Measurements from ENCODE around the gene GLMP. TPM values are rescaled to one million over a fixed set of nuclear protein-coding genes. Genes with fewer than 3 reads are reported as not detected.
A peak's percentile ranks its signal among the peaks of the same experiment; 100 is the strongest.

Gene GLMP
- total RNA-seq, 1 experiment from 2014 or later: 75.3 TPM

DNA sequence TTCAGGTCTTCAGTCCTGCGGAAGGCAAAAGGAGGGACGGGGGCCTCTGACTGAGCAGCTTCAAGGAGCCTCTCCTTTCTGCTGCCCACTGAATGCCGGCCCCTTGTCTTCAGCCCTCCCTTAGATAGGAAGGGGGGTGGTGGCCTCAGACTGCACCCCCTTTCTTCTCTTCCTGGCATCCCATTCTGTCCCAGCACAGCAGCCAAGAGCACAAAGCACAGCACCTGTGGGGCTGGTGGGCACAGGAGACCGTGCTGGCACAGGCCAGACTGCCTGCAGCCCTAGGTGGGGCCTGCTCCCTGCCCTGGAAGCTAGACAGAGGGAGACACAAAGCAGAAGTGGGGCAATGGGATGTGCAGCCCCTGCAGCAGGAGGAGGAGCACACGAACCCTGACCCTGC, 45.9 kb downstream of the GLMP start:
- DNase-seq (ENCODE audit: low spot score): no peak

DNA sequence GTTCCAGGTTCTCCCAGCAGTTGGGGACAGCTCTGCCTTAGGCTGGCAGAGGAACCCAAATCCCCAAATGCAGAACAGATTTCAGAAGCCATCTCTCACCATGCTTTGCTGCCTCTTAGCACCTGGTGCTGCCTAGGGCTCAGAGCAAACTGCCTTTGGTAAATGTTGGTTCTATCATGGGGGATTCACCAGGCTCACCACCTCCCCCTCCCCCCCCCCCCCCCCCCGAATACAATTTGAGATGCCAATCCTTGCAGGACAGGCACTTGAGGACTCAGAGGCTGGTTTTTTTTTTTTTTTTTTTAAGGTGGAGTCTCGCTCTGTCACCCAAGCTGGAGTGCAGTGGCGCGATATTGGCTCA, 47.2 kb downstream of the GLMP start:
- no peak for DNase-seq (ENCODE audit: low spot score)

DNA sequence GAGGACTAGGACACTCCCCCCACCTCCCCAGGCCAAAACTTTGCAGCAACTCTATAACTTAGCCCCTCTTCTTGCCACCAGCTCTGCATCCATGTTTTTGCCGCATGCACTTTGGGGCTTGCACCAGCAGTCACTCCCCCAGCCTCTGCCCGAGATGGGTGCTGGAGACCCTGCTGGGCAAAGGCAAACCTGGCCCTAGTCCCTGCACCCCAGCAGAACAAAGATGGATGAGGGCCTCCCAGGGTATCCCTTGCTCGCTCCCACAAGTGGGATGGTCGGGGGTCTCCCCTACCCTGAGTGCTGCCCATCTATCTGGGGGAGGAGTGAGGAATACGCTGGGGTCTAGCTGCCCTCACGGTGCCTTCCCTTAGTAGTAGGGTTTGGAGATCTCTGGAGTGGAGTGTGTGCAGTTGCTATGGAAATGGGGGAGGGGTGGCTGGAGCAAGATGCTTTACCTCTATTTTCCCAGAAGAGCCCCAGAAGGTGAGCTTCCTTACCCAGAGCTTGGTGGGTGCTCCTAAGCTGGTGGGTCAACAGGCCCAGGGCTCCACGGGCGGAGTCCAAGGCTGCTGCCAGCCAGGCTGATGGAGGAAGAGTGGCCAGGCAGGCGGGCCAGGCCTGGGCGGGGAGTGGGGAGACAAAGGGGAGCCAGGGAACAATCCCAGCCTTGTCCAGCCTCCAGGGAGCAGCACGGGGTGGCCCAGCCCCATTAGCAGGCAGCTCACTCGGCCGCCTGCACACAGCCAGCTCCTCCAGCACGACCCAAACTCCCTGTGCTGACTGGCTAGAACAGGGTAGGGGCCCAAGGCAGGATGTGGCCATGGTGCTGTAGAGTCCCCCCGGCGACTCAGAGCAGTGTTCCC, 47.8 kb downstream of the GLMP start, which contains the start of gene PAQR6:
Gene PAQR6, minus strand, starts transcription at position 597 of the 863 bp plus-strand sequence. CDS start 1,325 bp downstream, outside the sequence.
- DNase-seq (ENCODE audit: low spot score): peak; percentile 88

DNA sequence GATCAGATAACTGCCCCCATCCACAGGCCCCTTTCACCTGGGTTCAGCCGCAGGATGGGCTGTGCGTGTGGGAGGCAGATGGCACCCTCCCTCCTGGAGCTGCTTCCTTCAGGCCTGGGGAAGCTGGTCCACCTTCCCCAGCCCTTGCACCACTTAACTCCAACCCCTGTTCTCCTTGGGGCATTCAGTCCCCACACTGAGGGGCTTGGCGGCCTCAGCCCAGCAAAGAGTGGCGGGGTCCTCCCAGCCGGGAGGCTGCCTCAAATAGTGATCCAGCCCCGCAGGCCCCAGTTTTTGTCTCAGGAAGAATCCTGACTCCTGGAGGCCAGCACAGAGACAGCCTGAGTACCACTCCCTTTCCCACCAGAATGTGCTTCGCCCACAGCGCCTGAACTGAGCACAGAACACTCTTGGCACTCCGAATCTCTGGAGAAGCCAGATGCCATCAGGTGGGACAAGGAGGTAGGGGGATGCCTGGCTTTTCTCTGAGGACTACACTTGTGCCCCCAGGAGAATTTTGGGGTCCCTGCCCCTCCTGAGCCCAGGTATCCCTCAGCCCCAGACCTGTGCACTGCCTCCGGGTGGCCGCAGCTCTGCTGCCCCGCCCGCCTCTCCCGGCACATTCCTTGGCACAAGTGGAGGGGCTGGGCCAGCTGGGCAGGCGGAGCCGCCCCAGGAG, 48.6 kb downstream of the GLMP start:
- DNase-seq (ENCODE audit: low spot score): peak; percentile 59

DNA sequence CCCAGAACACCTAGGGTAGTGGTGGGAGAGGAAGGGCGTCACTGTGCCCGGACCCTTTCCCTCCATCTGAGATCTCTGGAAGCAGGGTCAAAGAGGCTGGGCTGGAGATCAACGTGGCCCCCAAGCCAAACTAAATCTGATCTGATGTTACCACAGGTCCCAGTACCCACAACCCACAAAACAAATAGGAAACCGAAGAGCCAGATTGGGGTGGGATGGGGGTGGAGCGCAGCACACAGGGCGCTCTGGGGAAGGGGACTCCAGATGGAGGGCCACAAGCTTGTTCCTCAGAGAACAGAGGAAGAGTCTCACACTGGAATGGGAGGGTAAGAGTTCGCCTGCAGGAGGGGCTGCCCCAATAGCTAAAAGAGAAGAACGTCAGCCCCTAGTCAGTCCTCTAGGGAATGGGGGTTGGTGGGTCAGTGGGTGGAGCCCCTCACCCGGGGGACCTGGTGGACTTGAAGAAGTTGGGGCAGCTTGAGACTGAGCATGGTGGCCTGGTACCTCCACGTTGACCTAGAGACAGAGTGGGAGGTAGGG, 49.2 kb downstream of the GLMP start:
- no peak for DNase-seq (ENCODE audit: low spot score)

DNA sequence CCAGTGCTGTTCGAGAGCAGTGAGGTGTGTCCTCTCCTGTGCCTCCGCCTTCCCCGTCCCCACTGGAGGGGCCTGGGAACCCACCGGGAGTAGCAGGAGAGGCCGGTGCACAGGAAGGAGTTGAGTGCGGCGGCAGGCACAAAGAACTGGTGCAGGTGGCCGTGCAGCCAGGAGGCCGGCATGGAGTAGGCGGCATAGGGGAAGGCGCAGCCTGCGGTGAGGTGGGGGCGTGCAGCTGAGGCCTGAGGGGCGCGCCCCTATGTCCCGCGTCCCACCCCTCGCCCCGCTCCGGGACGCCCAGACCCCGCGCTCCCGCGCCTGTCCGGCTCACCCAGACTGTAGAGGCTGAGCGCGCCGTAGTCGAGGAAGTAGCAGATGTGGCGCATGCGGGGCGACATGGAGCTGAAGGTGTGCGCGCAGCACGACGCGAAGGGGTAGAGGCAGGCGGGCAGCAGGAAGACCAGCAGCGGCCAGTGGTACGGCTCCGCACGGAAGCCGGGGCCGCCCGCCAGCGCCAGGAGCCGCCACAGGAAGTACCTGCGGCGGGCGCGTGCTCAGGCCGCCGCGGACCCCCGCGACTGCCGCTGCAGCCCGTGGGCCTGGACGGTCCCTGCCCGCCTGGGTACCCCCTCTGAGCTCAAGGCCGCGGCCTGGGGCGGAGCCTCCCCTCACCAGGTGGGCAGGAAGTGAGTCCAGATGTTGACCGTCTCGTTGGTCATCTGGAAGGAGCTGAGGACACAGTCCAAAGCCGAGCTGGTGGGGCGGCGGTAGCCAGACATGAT, 49.8 kb downstream of the GLMP start:
- peak; percentile 38 for DNase-seq (ENCODE audit: low spot score)

DNA sequence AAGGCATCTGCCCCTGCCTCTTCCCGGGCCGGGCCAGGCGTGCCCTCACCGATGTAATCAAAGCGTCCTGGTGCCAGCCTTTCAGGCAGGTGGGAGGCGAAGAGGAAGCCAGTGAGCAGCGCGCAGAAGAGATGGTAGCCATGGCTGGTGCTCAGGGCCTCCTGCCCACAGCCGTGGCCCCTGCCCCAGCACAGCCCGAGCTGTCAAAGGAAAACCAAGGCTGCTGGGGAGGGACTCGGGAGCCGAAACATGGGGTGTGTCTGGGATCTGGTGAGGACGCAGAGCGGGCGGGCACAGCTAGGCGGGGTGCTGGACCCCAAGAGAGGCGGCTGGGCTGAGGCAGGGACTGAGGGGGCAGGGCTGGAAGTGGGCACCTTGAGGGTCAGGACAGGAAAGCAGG, 50.8 kb downstream of the GLMP start:
- DNase-seq (ENCODE audit: low spot score): no peak

DNA sequence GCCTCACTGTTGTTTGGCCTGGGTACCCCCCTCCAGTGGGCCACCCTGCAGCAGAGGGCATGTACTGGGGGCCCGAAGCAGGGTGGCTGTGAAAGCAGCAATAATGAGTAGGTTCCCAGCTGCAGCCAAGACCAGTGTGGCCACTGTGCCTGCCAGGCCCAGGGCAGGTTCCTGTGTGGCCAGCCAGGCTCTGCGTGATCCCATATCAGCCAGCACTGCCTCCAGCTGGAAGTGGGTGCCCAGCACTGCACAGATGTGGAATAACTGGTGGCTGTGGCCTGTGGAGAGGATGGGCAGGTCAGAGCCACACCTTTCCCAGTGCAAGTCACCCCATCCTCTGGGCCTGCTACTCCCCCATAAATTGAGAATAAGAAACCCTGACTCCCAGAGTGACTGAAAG, 51.4 kb downstream of the GLMP start:
- DNase-seq (ENCODE audit: low spot score): no peak

DNA sequence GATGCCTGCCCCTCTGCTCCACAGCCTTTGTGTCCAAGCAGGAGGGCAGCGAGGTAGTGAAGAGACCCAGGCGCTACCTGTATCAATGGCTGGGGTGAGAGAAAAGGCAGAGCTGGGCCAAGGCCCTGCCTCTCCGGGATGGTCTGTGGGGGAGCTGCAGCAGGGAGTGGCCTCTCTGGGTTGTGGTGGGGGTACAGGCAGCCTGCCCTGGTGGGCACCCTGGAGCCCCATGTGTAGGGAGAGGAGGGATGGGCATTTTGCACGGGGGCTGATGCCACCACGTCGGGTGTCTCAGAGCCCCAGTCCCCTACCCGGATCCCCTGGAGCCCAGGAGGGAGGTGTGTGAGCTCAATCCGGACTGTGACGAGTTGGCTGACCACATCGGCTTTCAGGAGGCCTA, 52.7 kb downstream of the GLMP start:
- no peak for DNase-seq (ENCODE audit: low spot score)

Other genes with a start within 250 kb of the GLMP start
- 35.7 and 41.0 TPM in 2 replicates for gene UBQLN4, start 241.9 kb downstream of the GLMP start, total RNA-seq (2014; rRNA removed; shearing (Covaris generic))
- 108 and 130 TPM in 2 replicates for gene LAMTOR2, start 240.9 kb downstream of the GLMP start, total RNA-seq (2014; rRNA removed; shearing (Covaris generic))
- 163 and 185 TPM in 2 replicates for gene RAB25, start 234.5 kb downstream of the GLMP start, total RNA-seq (2014; rRNA removed; shearing (Covaris generic))
- gene MEX3A, start 213.2 kb downstream of the GLMP start, total RNA-seq (2014; rRNA removed; shearing (Covaris generic)): 9.3 and 13.3 TPM in 2 replicates
- 1,664 and 1,875 TPM in 2 replicates for gene LMNA, start 181.0 kb downstream of the GLMP start, total RNA-seq (2014; rRNA removed; shearing (Covaris generic))
- gene SEMA4A, start 142.1 kb downstream of the GLMP start, total RNA-seq (2014; rRNA removed; shearing (Covaris generic)): 5.1 and 11.6 TPM in 2 replicates
- gene SLC25A44, start 101.6 kb downstream of the GLMP start, total RNA-seq (2014; rRNA removed; shearing (Covaris generic)): 15.3 and 21.6 TPM in 2 replicates
- gene PMF1, start 82.7 kb downstream of the GLMP start, total RNA-seq (2014; rRNA removed; shearing (Covaris generic)): 111 and 122 TPM in 2 replicates
- 0.23 and 0.34 TPM in 2 replicates for gene BGLAP, start 53.5 kb downstream of the GLMP start, total RNA-seq (2014; rRNA removed; shearing (Covaris generic))
- gene PAQR6, start 47.6 kb downstream of the GLMP start, total RNA-seq (2014; rRNA removed; shearing (Covaris generic)): 6.5 and 7.0 TPM in 2 replicates
- 135 and 146 TPM in 2 replicates for gene SMG5, start 12.9 kb downstream of the GLMP start, total RNA-seq (2014; rRNA removed; shearing (Covaris generic))
- gene TMEM79, start 11.4 kb downstream of the GLMP start, total RNA-seq (2014; rRNA removed; shearing (Covaris generic)): 4.4 and 5.6 TPM in 2 replicates
- gene VHLL, start 3.6 kb upstream of the GLMP start, total RNA-seq (2014; rRNA removed; shearing (Covaris generic)): not detected in 2 replicates
- 389 and 419 TPM in 2 replicates for gene CCT3, start 42.6 kb upstream of the GLMP start, total RNA-seq (2014; rRNA removed; shearing (Covaris generic))
- gene TSACC, start 42.8 kb upstream of the GLMP start, total RNA-seq (2014; rRNA removed; shearing (Covaris generic)): 0.15 and 0.37 TPM in 2 replicates
- not detected in 2 replicates for gene RHBG, start 73.5 kb upstream of the GLMP start, total RNA-seq (2014; rRNA removed; shearing (Covaris generic))
- 17.8 and 27.4 TPM in 2 replicates for gene MEF2D, start 205.1 kb upstream of the GLMP start, total RNA-seq (2014; rRNA removed; shearing (Covaris generic))